Measurements from ENCODE around the gene HOXD4. TPM values are rescaled to one million over a fixed set of nuclear protein-coding genes. Genes with fewer than 3 reads are reported as not detected.

The HOXD4 gene
- total and polyA plus RNA-seq, 10 of the 15 experiments (the other 5 are each of a cell fraction or from before 2014, with no cell fraction given): 0.07 TPM; not detected in 9

DNA sequence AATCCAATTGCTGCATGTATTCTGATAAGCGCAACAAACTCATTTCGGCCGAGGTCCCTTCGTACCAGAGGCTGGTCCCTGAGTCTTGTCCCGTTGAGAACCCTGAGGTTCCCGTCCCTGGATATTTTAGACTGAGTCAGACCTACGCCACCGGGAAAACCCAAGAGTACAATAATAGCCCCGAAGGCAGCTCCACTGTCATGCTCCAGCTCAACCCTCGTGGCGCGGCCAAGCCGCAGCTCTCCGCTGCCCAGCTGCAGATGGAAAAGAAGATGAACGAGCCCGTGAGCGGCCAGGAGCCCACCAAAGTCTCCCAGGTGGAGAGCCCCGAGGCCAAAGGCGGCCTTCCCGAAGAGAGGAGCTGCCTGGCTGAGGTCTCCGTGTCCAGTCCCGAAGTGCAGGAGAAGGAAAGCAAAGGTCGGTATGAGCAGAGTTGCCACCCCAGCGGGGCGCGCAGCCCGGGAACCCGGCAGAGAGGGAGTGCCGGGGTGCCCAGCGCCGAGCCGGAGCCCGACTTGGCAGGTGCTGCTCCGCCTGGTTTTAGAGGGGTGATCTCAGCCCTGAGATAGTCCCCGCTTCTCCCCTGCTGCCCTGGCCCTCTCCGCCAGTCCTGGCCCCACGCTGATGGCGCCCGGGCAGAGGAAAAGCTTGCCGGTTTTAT lies 34.1 kb upstream of the HOXD4 start:
- no peak for DNase-seq (ENCODE audit: low read depth, low spot score)
- no peaks in the 10 kb centered on the region for H3K79me2 ChIP-seq (ENCODE audit: control insufficient read depth, insufficient read depth, low read length)
- H3K36me3 ChIP-seq (ENCODE audit: control insufficient read depth in 2 of 2, insufficient read depth in 2 of 2, low read length in 1 of 2): no peaks in the 10 kb centered on the region
- CTCF ChIA-PET: no interaction called here
- H3K4me2 ChIP-seq (ENCODE audit: control insufficient read depth, insufficient read depth): no peak overlapping the region
- no peak overlapping the region for H3K27ac ChIP-seq (ENCODE audit: control insufficient read depth, insufficient read depth)
- H3K9ac ChIP-seq (ENCODE audit: control insufficient read depth, insufficient read depth, low read length): no peak overlapping the region
- 68% methylated on average over 40 of the region's 40 CpGs for WGBS (ENCODE audit: insufficient coverage, insufficient replicate concordance, low lambda C conversion rate, missing lambda C conversion rate)
- H2AFZ ChIP-seq (ENCODE audit: control insufficient read depth, low read depth, low read length): no peak overlapping the region
- in situ Hi-C loops (cut with MboI): no loop called here
- POLR2A ChIA-PET: no interaction called here
- peaks cover 9 to 43% of the 10 kb centered on the region in 2 experiments for H3K27me3 ChIP-seq (replicated peaks in 1 of 2; ENCODE audit: control insufficient read depth in 2 of 2, insufficient read depth in 2 of 2, low read length in 1 of 2)
- intact Hi-C loops (cut with micrococcal nuclease; ENCODE audit: unreplicated experiment): no loop called here
- H3K4me1 ChIP-seq (ENCODE audit: control insufficient read depth, insufficient read depth, low read length): no peaks in the 10 kb centered on the region
- H4K20me1 ChIP-seq (ENCODE audit: control insufficient read depth, insufficient read depth): no peaks in the 10 kb centered on the region
- RAD21 ChIA-PET (ENCODE audit: unreplicated experiment): no interaction called here
- no peak for ATAC-seq
- SMC1A ChIA-PET (ENCODE audit: uncharacterized antibody, unreplicated experiment): interaction anchor here (0.6 kb wide), 1 partner anchor 1004 kb away, joined by 3 read pairs; no protein-coding TSS in a partner anchor
- H3K9me3 ChIP-seq (replicated peaks; ENCODE audit: control insufficient read depth, insufficient read depth, low read length): peaks cover 1% of the 10 kb centered on the region; the same call in 1 of the 3 replicates
- BruUV-seq (replicated peaks): no TSS peak
- TF ChIP-seq, protein P1, sequence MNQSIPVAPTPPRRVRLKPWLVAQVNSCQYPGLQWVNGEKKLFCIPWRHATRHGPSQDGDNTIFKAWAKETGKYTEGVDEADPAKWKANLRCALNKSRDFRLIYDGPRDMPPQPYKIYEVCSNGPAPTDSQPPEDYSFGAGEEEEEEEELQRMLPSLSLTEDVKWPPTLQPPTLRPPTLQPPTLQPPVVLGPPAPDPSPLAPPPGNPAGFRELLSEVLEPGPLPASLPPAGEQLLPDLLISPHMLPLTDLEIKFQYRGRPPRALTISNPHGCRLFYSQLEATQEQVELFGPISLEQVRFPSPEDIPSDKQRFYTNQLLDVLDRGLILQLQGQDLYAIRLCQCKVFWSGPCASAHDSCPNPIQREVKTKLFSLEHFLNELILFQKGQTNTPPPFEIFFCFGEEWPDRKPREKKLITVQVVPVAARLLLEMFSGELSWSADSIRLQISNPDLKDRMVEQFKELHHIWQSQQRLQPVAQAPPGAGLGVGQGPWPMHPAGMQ (IDR thresholded peaks at IDR 0.05; ENCODE audit: borderline replicate concordance): no peak
- TF ChIP-seq STAT1 (conservative IDR thresholded peaks at IDR 0.05) (no peak), ZNF24 (IDR thresholded peaks at IDR 0.05) (no peak), RUNX3 (IDR thresholded peaks at IDR 0.05; ENCODE audit: low read length) (no peak), DPF2 (IDR thresholded peaks at IDR 0.05) (no peak), ZNF207 (IDR thresholded peaks at IDR 0.05; ENCODE audit: borderline replicate concordance) (no peak), EP300 (IDR thresholded peaks at IDR 0.05; ENCODE audit: borderline replicate concordance in 1 of 2, control insufficient read depth in 1 of 2, low read depth in 2 of 2, low read length in 2 of 2) (no peak), JUND (IDR thresholded peaks at IDR 0.05; ENCODE audit: low read depth, low read length) (no peak), MYC (IDR thresholded peaks at IDR 0.05; ENCODE audit: insufficient read depth, insufficient read length, insufficient replicate concordance, low read length, severe bottlenecking) (no peak), MTA3 (IDR thresholded peaks at IDR 0.05; ENCODE audit: borderline replicate concordance, low read length) (no peak), IKZF1 (conservative IDR thresholded peaks at IDR 0.05) (no peak), PML (IDR thresholded peaks at IDR 0.05; ENCODE audit: low read length) (no peak), NRF1 (conservative IDR thresholded peaks at IDR 0.05; ENCODE audit: low read depth, low read length) (no peak), TAF1 (IDR thresholded peaks at IDR 0.05; ENCODE audit: borderline replicate concordance, low read depth, low read length) (no peak)
- TF ChIP-seq, protein P2, sequence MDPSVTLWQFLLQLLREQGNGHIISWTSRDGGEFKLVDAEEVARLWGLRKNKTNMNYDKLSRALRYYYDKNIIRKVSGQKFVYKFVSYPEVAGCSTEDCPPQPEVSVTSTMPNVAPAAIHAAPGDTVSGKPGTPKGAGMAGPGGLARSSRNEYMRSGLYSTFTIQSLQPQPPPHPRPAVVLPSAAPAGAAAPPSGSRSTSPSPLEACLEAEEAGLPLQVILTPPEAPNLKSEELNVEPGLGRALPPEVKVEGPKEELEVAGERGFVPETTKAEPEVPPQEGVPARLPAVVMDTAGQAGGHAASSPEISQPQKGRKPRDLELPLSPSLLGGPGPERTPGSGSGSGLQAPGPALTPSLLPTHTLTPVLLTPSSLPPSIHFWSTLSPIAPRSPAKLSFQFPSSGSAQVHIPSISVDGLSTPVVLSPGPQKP (IDR thresholded peaks at IDR 0.05; ENCODE audit: low read depth, low read length): no peak
- TF ChIP-seq, protein P3, sequence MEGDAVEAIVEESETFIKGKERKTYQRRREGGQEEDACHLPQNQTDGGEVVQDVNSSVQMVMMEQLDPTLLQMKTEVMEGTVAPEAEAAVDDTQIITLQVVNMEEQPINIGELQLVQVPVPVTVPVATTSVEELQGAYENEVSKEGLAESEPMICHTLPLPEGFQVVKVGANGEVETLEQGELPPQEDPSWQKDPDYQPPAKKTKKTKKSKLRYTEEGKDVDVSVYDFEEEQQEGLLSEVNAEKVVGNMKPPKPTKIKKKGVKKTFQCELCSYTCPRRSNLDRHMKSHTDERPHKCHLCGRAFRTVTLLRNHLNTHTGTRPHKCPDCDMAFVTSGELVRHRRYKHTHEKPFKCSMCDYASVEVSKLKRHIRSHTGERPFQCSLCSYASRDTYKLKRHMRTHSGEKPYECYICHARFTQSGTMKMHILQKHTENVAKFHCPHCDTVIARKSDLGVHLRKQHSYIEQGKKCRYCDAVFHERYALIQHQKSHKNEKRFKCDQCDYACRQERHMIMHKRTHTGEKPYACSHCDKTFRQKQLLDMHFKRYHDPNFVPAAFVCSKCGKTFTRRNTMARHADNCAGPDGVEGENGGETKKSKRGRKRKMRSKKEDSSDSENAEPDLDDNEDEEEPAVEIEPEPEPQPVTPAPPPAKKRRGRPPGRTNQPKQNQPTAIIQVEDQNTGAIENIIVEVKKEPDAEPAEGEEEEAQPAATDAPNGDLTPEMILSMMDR (IDR thresholded peaks at IDR 0.05 in 2 of 3, conservative IDR thresholded peaks at IDR 0.05 in 1 of 3; ENCODE audit: control insufficient read depth in 2 of 3, extremely low read depth in 1 of 3, insufficient read depth in 1 of 3, low read depth in 3 of 3, low read length in 3 of 3): no peak
- no peak for FAIRE-seq
- H3K4me3 ChIP-seq: no peak overlapping the region
